HG02840 (cell line): ENCODE measurements around the gene BSCL2.
"Not testable (repeated sequence)": the region's sequence is repeated elsewhere in the genome, so short reads cannot be mapped to it uniquely, and the experiment has no call there.

Experiments used
- ATAC-seq: cut with Tn5 transposase; IDR thresholded peaks from one replicate; pipeline ENCODE4 v1.9.1; 2021; ENCODE audit warnings: mild to moderate bottlenecking, moderate library complexity, moderate number of reproducible peaks; ENCODE audit not compliant: unreplicated experiment, low FRiP score

The BSCL2 gene

GRCh38 chr11:62689421-62690183 is 17.6 kb downstream of the BSCL2 start, which contains the start of gene LRRN4CL:
Gene LRRN4CL (minus strand): TSS chr11:62689530. CDS start chr11:62688508, 1,022 bp downstream.
- no peak for ATAC-seq

DNA sequence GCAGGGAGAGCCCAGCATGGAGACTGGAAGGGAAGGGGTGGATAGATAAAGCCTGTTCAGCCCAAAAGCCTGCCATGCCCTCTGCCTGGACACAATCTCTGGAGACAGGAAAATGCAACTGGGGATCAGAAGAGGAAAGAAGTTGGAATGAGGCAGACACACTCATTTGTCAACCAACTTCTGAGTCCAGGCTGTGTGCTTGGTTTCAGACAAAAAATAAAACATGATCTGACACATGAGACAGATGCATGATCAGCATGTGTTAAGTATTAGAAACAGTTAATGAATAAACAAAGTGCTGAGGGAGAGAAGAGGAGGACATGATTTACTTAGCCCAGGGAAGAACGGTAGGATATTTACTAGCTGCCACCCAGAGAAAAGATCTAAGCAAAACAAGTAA is 18.7 kb downstream of the BSCL2 start:
- no peak for ATAC-seq

DNA sequence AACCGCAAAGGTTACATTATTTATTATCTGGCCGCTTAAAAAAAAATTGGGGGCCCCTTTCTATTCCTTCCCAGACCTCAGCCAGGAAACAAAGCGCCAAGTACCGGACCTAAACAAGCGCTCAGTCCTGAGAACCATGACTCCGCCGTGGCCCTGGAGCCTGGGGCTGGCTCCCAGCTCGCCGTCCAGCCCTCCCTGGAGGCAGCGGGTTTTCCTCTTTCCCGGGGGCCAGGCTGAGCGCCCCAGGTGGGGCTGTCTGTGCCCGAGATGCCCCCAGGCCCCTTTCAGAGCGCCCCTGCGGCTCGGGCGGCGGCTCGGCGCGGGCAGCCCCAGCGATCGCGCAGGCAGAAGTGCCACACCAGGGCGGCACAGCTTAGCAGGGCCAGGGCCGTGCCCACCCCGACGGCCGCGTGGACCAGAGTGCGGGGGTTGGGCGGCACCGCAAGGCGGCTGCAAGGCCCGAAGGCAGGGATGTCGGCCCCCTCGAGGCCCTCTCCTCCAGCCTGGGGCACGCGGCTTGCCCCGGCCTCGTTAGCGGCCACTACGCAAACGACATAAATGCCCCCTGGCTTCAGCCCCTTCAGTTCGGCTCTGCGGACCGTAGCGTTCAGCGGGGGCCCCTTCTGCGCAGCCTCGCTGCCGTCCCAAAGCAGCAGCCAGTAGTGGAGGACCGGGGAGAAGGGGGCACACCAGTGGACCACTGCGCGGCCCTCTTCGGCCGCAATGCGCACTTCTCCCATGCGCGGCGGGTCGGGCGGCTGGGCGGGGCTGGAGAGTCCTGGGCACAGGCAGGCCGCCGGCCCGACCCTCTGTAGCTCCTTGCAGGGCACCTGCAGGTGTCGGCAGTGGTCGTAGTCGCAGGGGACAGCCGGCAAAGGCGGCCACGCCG is 19.5 kb downstream of the BSCL2 start:
- ATAC-seq, result no peak

GRCh38 chr11:62682518-62682917 is 24.7 kb downstream of the BSCL2 start:
- ATAC-seq, result no peak

- ATAC-seq, result no peak
These were observed 26.4 kb downstream of the BSCL2 start for GRCh38 chr11:62680825-62681240.

GRCh38 chr11:62678770-62679696 is 28.2 kb downstream of the BSCL2 start, which contains the start of gene UBXN1:
Gene UBXN1 (minus strand): TSS chr11:62679073. CDS start chr11:62678923, 150 bp downstream.
- ATAC-seq, result peak; percentile 57

DNA sequence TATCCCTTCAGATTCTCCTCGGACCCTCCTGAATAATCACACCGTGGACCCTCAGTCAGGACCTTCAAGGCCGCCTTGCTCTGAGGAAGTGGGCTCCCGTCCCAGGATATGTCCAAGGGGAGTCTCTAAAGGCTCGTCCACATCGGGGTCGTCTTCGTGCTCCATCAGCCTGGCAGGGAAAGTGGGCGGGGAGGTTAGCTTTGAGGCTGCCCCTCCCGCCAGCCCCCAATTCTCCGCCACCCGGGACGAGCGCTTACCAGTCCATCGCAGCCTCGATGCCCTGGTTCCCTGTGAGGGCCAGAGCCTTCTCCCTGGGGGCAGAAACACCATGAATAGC is 28.8 kb downstream of the BSCL2 start:
- ATAC-seq, result no peak

DNA sequence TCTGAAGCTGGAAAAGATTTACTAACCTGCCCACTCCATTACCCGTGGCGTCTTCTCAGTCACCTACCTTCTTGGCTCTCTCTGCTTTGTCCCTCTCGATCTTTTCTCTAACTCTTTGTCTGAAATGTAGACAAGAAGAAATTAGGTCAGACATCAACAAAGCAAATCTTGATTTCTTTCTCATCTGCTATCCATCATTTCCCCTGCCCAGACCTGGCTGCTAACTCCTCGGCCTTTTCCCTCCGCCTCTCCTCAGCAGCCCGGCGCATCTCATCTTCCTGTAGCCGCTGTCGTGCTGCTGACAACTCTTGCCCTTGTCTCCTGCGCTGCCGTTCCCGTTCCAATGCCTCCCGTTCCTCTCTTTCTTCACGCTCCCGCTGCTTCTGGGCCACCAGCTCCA is 29.5 kb downstream of the BSCL2 start:
- ATAC-seq, result no peak

DNA sequence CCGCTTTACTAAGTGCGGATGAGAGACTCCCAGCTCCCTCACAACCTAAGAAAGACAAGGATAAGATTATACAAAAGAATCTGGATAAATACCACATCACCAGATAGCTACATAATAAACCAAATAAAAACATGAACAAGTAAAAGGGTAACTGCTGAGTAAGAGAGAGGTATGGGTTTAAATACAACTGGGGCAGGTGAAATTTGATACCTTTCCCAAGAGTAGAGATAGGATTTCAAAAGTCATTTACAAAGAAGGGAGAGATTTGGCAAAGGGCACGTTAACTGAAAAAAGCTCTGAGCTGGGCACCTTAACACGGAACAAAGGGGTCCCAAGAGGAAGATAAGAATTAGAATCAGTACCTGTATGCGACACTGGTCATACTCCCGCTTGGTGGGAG is 30.1 kb downstream of the BSCL2 start:
- no peak for ATAC-seq

DNA sequence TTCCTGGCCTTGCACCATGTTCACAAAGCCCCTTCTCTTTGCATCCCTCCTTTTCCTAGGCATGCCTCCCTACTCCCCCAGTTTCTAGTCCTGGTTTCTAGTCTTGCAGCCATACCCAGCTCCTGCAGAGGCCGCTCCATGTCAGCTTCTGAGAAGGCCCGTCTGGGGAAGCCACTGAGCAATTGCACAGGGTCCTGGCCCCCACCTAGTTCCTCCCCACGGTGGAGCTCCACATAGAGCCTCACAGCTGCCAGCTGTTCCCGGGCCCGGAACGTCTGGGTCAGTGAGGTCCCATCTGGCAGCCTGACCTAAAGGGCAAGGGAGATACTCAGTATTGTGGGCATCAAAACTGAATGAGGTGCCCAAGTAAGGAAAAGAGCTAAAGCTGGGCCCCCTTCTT is 30.5 kb downstream of the BSCL2 start:
- ATAC-seq, result no peak

- ATAC-seq, result not testable (repeated sequence)
These were observed 31.8 kb downstream of the BSCL2 start for GRCh38 chr11:62675415-62675814.

DNA sequence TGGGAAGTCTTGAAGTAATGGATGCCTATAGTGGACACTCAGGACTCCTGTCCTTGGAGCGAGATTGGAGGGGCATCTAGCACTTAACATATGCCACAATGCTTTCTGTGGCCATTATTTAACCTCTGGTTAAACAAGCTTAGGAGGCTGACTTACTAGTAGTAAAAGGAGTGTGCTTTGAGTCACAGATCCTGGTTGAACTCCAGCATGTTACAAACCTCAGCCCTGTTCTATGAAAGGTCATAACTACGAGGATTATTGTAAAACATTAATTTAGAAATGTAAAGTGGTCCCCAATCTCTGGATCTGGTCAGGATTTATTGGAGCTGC is 34.1 kb downstream of the BSCL2 start:
- ATAC-seq, result no peak

GRCh38 chr11:62671608-62672389 is 35.4 kb downstream of the BSCL2 start, which contains the start of the genes LBHD1 and UQCC3:
Gene LBHD1 (minus strand): TSS chr11:62672267. CDS start chr11:62670031, 2,236 bp downstream.
Gene UQCC3 (plus strand): TSS chr11:62671673. CDS start chr11:62671746, 73 bp downstream.
- peak; percentile 59 for ATAC-seq

GRCh38 chr11:62671236-62671607 is 36.0 kb downstream of the BSCL2 start:
- ATAC-seq, result no peak

DNA sequence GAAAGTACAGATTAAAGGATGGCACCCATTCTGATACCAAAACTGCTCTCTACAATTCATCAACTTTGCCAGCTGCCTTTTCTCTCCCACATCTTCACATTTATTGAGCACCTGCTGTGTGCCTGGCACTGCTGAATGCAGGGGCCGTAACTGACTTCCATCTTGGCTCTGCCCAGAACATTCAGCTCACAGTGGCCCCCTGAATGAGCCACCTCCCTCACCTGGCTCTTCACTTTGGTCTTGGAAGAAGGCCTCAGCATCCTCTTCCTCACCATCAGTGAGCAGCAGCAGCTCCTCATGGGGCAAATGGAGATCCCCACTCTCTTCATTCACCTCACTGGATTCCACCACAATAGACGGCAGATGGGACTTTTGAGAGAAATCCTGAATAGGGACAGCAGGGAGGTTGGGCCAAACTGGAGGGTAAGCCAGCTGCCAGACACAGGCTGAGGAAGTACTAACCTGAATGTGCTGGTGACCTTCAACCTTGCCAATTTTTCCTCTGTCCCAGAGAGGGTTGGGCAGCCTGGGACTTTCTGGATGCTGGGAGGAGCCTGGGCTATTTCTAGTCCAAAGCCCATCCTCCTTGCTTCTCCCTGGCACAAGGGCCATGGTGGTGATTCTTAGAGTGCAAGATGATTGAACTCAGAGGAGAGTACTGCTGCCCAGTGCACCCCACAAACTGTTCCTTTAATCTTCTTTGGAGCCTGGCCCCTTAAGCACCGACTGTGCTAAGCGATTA is 37.6 kb downstream of the BSCL2 start:
- ATAC-seq, result no peak

- no peak for ATAC-seq
These were observed 39.8 kb downstream of the BSCL2 start for GRCh38 chr11:62667460-62667859.

- no peak for ATAC-seq
These were observed 40.8 kb downstream of the BSCL2 start for GRCh38 chr11:62666259-62666926.

- peak; percentile 17 for ATAC-seq
These were observed 41.5 kb downstream of the BSCL2 start for GRCh38 chr11:62665599-62666258.
